ENCODE results near the gene SPHK1.

Gene SPHK1

GRCh38 chr17:76365256-76365903 lies 19.0 kb upstream of the SPHK1 start:
- no peak for DNase-seq

- no peak for DNase-seq
These were observed 18.2 kb upstream of the SPHK1 start for GRCh38 chr17:76366247-76366646.

- DNase-seq = no peak
These were observed 16.8 kb upstream of the SPHK1 start for GRCh38 chr17:76367642-76368041.

- DNase-seq = no peak
These were observed 15.9 kb upstream of the SPHK1 start for GRCh38 chr17:76368545-76368944.

DNA sequence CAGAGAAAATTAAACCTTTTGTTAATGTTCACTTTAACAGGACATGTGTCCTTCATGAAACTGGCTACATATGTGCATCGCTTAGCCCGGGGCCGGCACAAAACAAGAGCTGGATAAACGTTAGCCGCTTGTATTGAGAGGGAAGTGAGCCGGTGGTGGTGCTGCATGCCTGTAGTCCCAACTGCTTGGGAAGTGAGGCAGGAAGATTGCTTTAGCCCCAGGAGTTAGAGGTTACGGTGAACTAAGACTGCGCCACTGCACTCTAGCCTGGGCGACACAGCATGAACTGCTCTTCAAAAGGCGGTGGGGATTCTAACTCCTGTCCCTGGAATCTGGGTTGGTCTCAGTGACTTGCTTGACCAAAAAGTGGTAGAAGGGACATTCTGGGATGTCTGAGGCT lies 15.0 kb upstream of the SPHK1 start:
- no peak for DNase-seq

- no peak for DNase-seq
These were observed 14.6 kb upstream of the SPHK1 start for GRCh38 chr17:76369804-76370203.

DNA sequence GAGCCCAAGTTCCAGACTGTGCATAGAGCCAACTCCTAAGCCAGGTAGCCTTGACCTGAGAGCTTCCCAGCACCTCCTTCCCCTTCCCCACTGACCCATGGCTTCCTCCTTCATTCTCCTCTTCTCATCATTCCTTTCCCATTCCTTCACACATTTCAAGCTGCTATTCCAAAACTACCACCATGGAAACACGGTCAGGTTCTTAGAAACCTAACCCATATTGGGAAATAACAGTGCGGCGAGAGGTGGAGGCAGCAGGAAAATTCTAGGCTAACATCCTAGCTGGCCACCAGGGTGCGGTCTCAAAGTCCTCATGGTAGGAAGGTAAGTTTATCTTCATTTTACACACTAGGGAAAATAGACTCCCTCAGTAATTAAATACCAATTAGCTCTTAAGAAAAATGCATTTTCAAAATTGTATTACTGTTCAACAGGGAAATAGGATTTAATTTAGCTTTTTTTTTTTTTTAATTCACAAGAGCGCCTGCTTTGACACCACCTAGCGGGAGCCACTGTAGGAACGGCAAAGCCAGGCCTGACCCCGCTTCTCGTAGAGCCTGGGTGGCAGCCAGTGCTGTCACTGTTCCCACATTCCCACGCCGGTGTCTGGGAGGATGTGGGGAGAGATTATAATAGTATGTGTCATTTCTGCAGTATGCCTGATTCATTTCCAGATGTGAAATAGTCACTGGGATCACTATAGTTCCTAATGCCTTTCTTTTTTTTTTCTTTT lies 14.0 kb upstream of the SPHK1 start:
- no peak for DNase-seq

- DNase-seq = no peak
These were observed 12.5 kb upstream of the SPHK1 start for GRCh38 chr17:76371656-76372628.

DNA sequence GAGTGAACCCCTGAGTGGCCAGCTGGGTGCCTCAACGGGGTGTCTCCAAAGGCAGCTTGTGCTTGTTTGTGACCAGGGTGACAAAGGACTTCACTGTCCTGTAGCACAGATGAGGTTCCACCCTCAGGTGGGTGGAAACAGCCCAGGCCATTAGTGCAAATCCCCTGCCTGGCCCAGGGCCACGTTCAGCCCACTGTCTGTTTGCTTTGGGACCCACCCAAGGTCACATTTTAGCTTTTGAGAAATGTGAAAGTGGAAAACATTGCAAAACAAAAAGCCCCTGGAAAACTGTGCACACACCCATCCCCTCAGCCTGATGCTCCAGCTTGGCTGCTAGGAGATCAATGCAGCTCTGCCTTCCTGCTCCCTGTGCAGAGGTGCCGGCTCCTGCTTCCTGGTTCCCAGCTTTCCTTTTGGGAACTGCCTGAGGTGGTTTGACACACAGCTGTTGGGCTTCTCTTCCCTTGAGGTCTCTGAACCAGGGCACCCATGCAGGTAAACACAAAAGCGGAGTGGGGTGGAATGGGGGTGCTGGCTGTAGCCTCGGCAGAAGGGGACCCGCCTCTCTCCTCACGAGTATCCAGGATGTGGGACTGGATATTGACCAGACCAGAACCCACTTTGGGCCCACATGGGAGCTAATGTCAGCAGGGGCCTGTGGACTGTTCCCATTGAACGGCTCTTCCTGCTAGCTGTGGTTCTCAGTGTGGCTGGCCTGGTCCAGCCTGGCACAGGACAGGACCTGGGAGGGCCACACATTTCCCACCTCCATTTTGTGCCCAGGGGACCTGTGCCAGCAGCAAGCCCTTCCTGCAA lies 7.9 kb upstream of the SPHK1 start:
- no peak for DNase-seq

DNA sequence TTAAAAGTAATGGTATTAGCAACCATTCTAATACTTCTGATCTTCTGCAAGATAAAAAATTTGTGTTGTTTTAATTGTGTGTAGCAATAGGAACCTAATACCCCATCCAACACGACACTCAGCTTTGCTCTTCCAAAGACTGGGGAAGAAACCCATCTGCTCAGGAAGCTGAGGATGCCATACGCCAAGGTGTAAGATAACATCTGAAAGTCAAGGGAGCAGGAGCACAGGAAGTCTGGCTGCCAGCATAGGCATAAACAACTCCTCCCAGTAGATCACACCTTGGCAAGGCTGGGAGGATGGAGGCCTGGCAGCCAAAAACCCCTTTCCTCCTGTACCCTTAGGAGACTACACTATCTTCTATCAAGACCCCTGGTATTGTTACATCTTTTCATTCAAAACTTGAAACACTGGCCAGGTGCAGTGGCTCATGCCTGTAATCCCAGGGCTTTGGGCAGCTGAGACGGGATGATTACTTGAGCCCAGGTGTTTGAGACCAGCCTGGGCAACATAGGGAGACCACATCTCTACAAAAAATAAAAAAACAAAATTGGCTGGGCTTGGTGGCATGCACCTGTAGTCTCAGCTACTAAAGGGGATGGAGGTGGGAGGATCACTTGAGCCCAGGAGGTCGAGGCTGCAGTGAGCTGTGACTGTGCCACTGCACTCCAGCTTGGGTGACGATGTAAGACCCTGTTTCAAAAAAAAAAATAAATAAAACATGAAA lies 5.7 kb upstream of the SPHK1 start:
- no peak for DNase-seq

GRCh38 chr17:76379275-76379641 lies 5.2 kb upstream of the SPHK1 start:
- DNase-seq = no peak

- no peak for DNase-seq
These were observed 4.6 kb upstream of the SPHK1 start for GRCh38 chr17:76379646-76380376.

DNA sequence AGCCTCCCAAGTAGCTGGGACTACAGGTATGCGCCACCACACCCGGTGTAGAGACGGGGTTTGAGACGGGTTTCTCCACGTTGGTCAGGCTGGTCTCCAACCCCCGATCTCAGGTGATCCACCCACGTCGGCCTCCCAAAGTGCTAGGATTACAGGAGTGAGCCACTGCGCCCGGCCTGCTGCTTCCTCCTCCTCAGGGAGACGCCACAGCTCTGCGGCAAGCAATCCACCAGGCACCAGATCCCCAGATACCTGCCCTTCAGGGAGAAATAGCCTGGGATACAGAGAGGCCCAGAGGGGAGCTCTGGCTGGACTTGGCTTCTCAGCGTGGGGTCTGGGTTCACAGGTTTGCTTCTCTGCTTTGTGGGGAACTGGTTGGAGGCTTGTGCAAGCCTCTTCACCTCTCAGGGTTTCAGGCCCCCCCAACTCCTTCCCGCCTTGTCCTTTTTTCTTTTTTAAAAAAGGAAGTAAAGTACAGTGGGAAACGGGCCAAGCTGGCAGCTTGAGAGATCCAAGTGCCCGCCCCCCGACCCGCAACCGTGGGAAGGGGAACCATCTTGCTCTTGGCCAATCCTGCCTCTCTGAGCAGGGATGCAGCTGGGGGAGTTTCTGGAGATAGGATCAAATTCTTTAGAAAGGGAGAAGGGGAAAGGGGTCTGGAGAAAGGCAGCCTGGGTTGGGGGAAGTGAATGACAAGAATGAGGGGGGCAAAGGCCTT lies 2.6 kb upstream of the SPHK1 start:
- DNase-seq = no peak

DNA sequence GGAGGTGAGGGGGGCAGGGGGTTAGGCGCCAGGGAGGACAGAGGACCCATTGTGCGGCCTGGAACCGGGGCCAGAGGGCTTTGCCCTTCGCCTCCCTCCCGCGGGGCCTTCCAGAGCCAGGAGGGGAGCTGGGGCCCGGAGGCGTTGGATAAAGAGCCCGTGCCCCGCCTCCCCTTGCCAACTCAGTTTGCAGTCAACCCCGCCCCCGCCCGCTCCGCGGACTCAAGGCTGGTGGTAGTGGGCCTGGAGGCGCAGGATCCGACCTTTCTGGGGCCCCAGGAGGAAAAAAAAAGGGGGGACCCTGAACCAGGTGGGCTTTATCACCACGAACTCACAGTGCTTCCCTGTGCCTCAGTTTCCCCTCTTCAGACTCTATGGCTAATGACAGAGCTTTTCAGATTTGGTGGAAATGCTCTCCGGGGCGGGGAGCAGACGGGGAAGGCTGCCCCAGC lies 2.0 kb upstream of the SPHK1 start:
- no peak for DNase-seq

GRCh38 chr17:76382803-76383545 lies 1.4 kb upstream of the SPHK1 start:
- DNase-seq = no peak

GRCh38 chr17:76383546-76384221 lies 725 bp upstream of the SPHK1 start:
- no peak for DNase-seq

- DNase-seq = no peak
These were observed 830 bp downstream of the SPHK1 start for GRCh38 chr17:76384987-76385891.

Data from cerebellar nuclear complex (tissue), 1 donor.